OCI-LY7 (cell line): ENCODE results near the gene TTI1. TPM values are rescaled to one million over a fixed set of nuclear protein-coding genes. Genes with fewer than 3 reads are reported as not detected.

Source experiments
- BruUV-seq: library from RNA; stranded (reverse); fragments of 400-500 nt; replicated peaks from 2 replicates; lab custom pipeline; 2021; lab: Mats Ljungman, UMichigan
- CTCF ChIA-PET: fragments of 300-600 bp; sonication (Branson Sonifier 250); formaldehyde crosslinking; loops from one replicate; lab custom pipeline; 2022; ENCODE audit warnings: antibody characterized with exemption; ENCODE audit not compliant: unreplicated experiment; lab: Charles Lee
- POLR2A ChIA-PET: fragments of 300-600 bp; sonication (Branson Sonifier 250); formaldehyde crosslinking; loops from one replicate; lab custom pipeline; 2022; ENCODE audit warnings: antibody characterized with exemption; lab: Charles Lee
- DNase-seq: peaks from one replicate; pipeline ENCODE4 v3.0.0-alpha.2; 2015; ENCODE audit warnings: low spot score
- H2AFZ ChIP-seq: fragments of 200-600 bp; sonication (generic), shearing (Covaris generic); 2 replicates; pipeline ENCODE4 v1.6.1; 2014; ENCODE audit warnings: mild to moderate bottlenecking, antibody characterized with exemption, low read length, moderate library complexity
- H3K27ac ChIP-seq: fragments of 200-600 bp; sonication (generic); 2 replicates; pipeline ENCODE4 v1.5.1; 2014; ENCODE audit warnings: mixed run types, low read depth, mild to moderate bottlenecking, moderate library complexity, low read length, inconsistent platforms; ENCODE audit not compliant: poor library complexity, severe bottlenecking
- H3K36me3 ChIP-seq: fragments of 200-600 bp; sonication (generic); 2 replicates; pipeline ENCODE4 v1.6.1; 2014; ENCODE audit warnings: mild to moderate bottlenecking, antibody characterized with exemption, low read length, moderate library complexity, mixed read lengths; ENCODE audit not compliant: insufficient read depth
- H3K4me1 ChIP-seq: fragments of 200-600 bp; sonication (generic); 2 replicates; pipeline ENCODE4 v1.5.1; 2014; ENCODE audit warnings: mild to moderate bottlenecking, low read length; ENCODE audit not compliant: insufficient read depth, poor library complexity, severe bottlenecking
- H3K4me2 ChIP-seq: fragments of 200-600 bp; sonication (generic); 2 replicates; pipeline ENCODE4 v1.6.1; 2014; ENCODE audit warnings: mild to moderate bottlenecking, low read length
- H3K4me3 ChIP-seq: fragments of 200-600 bp; sonication (generic); 2 replicates; pipeline ENCODE4 v1.5.1; 2014; ENCODE audit warnings: mild to moderate bottlenecking, low read depth, low read length; ENCODE audit not compliant: poor library complexity, severe bottlenecking
- H3K79me2 ChIP-seq: fragments of 200-600 bp; sonication (generic); 2 replicates; pipeline ENCODE4 v1.6.1; 2016; ENCODE audit warnings: low read depth, mild to moderate bottlenecking, low read length, moderate library complexity, mixed read lengths; ENCODE audit not compliant: insufficient read depth
- H3K9me2 ChIP-seq: fragments of 200-600 bp; sonication (generic); 2 replicates; pipeline ENCODE4 v1.6.1; 2016; ENCODE audit warnings: mild to moderate bottlenecking, low read length, mixed read lengths; ENCODE audit not compliant: insufficient read depth
- H3K9me3 ChIP-seq: fragments of 200-600 bp; sonication (generic); 2 replicates; pipeline ENCODE4 v1.6.1; 2014; ENCODE audit warnings: mild to moderate bottlenecking, mixed run types, low read length, mixed read lengths
- H4K20me1 ChIP-seq: fragments of 200-600 bp; sonication (generic); 2 replicates; pipeline ENCODE4 v1.6.1; 2014; ENCODE audit warnings: mild to moderate bottlenecking, antibody characterized with exemption, low read length, moderate library complexity, mixed read lengths; ENCODE audit not compliant: insufficient read depth
- CTCF ChIP-seq: fragments of 200-600 bp; sonication (generic); conservative IDR thresholded peaks from 2 replicates; pipeline ENCODE4 v1.5.1; 2014; ENCODE audit warnings: mild to moderate bottlenecking, antibody characterized with exemption, low read length, moderate library complexity, mixed read lengths
- EZH2phosphoT487 ChIP-seq: fragments of 200-600 bp; sonication (generic); IDR thresholded peaks from 2 replicates; pipeline ENCODE4 v1.6.1; 2018; ENCODE audit warnings: low read depth, borderline replicate concordance, mild to moderate bottlenecking, mixed run types, antibody characterized with exemption, low read length, moderate library complexity, mixed read lengths
- intact Hi-C: fragments of 100-400 bp; cut with micrococcal nuclease; formaldehyde crosslinking; loops from one replicate; pipeline ENCODE4 v1.10.0; 2022; ENCODE audit not compliant: unreplicated experiment
- total RNA-seq, 2 experiments: library from RNA; depleted of rRNA in 1 of 2; stranded (reverse); fragments of >200 nt in 1 of 2; shearing (Covaris generic) in 1 of 2; gene quantifications; 2 replicates each; pipeline ENCODE4 v1.2.3, GENCODE V29; 2014 to 2022

The TTI1 gene
- total RNA-seq, 2 experiments from 2014 or later, result 22.4 to 28.7 TPM

- ChIA-PET CTCF (no interaction called here), POLR2A (no interaction called here)
- no peak for DNase-seq
- no peaks in the 10 kb centered on the region for H3K79me2 ChIP-seq
- intact Hi-C loops, result no loop called here
- H3K9me2 ChIP-seq, result no peaks in the 10 kb centered on the region
- H3K4me1 ChIP-seq, result no peaks in the 10 kb centered on the region
- no peak overlapping the region for H3K27ac ChIP-seq
- no TSS peak for BruUV-seq
- no peak overlapping the region for H2AFZ ChIP-seq
- H3K4me3 ChIP-seq, result no peak overlapping the region
- TF ChIP-seq CTCF, result no peak
- no peak for TF ChIP-seq EZH2phosphoT487
- no peaks in the 10 kb centered on the region for H3K9me3 ChIP-seq
- no peaks in the 10 kb centered on the region for H4K20me1 ChIP-seq
- H3K4me2 ChIP-seq, result no peak overlapping the region
- peaks cover 7% of the 10 kb centered on the region; the same call in 1 of the 2 replicates for H3K36me3 ChIP-seq
Observed at GRCh38 chr20:37980876-37981275, 52.4 kb downstream of the TTI1 start.

GRCh38 chr20:37980383-37980782 is 52.9 kb downstream of the TTI1 start:
- Histone ChIP-seq H3K9me2 (no peaks in the 10 kb centered on the region), H3K36me3 (peaks cover 7% of the 10 kb centered on the region; the same call in 1 of the 2 replicates), H3K4me2 (no peak overlapping the region), H3K4me3 (no peak overlapping the region), H3K9me3 (no peaks in the 10 kb centered on the region), H3K4me1 (no peaks in the 10 kb centered on the region), H3K79me2 (no peaks in the 10 kb centered on the region), H3K27ac (no peak overlapping the region), H4K20me1 (no peaks in the 10 kb centered on the region), H2AFZ (no peak overlapping the region)
- intact Hi-C loops, result no loop called here
- BruUV-seq, result no TSS peak
- ChIA-PET POLR2A (interaction anchor here (1.0 kb wide), 1 partner anchor 11 kb away, joined by 3 read pairs; no protein-coding TSS in a partner anchor), CTCF (no interaction called here)
- DNase-seq, result no peak
- TF ChIP-seq CTCF (no peak), EZH2phosphoT487 (no peak)

GRCh38 chr20:37979021-37979985 is 54.0 kb downstream of the TTI1 start:
- Histone ChIP-seq H3K9me3 (no peaks in the 10 kb centered on the region), H3K79me2 (no peaks in the 10 kb centered on the region), H3K27ac (no peak overlapping the region), H3K36me3 (peaks cover 7% of the 10 kb centered on the region; the same call in 1 of the 2 replicates), H3K4me1 (no peaks in the 10 kb centered on the region), H3K9me2 (no peaks in the 10 kb centered on the region), H3K4me3 (no peak overlapping the region), H2AFZ (no peak overlapping the region), H4K20me1 (no peaks in the 10 kb centered on the region), H3K4me2 (no peak overlapping the region)
- no TSS peak for BruUV-seq
- TF ChIP-seq CTCF (no peak), EZH2phosphoT487 (no peak)
- ChIA-PET POLR2A (interaction anchor here (1.0 kb wide), 1 partner anchor 10 kb away, joined by 3 read pairs; no protein-coding TSS in a partner anchor), CTCF (no interaction called here)
- no peak for DNase-seq
- intact Hi-C loops, result no loop called here
